Panc1 (cell line): ENCODE data around the gene METAP1. TPM values are rescaled to one million over a fixed set of nuclear protein-coding genes. Genes with fewer than 3 reads are reported as not detected.
"Not testable (repeated sequence)": the region's sequence is repeated elsewhere in the genome, so short reads cannot be mapped to it uniquely, and the experiment has no call there.

Experiments used
- ATAC-seq: fragments of 200-7000 bp; cut with Tn5 transposase; 2 replicates; pipeline ENCODE4 v1.9.1; 2020; ENCODE audit warnings: mild to moderate bottlenecking, moderate library complexity
- BruUV-seq: library from RNA; stranded (reverse); fragments of 400-500 nt; replicated peaks from 2 replicates; lab custom pipeline; 2021; lab: Mats Ljungman, UMichigan
- CTCF ChIA-PET: fragments of 300-600 bp; sonication (Branson Sonifier 250); formaldehyde crosslinking; loops from one replicate; lab custom pipeline; 2022; ENCODE audit warnings: antibody characterized with exemption; lab: Charles Lee
- POLR2A ChIA-PET: fragments of 300-600 bp; sonication (Branson Sonifier 250); formaldehyde crosslinking; loops from one replicate; lab custom pipeline; 2022; ENCODE audit warnings: antibody characterized with exemption; lab: Charles Lee
- DNase-seq: peaks from one replicate; pipeline ENCODE4 v3.0.0-alpha.2; 2010; ENCODE audit warnings: low read depth, low spot score
- H3K27ac ChIP-seq: 2 replicates; pipeline ENCODE4 v1.5.1; 2011; ENCODE audit warnings: mild to moderate bottlenecking, low read length, inconsistent platforms
- H3K27me3 ChIP-seq: fragments of 200-500 bp; sonication (Bioruptor generic); 2 replicates; pipeline ENCODE4 v1.6.0; 2014; ENCODE audit warnings: low read length, inconsistent platforms; ENCODE audit not compliant: control insufficient read depth, insufficient read depth
- H3K36me3 ChIP-seq: fragments of 200-500 bp; sonication (Bioruptor generic); 2 replicates; pipeline ENCODE4 v1.5.1; 2014; ENCODE audit warnings: inconsistent platforms, mild to moderate bottlenecking, low read length, moderate library complexity; ENCODE audit not compliant: control insufficient read depth, insufficient read depth
- H3K4me1 ChIP-seq: 2 replicates; pipeline ENCODE4 v1.5.1; 2011; ENCODE audit warnings: inconsistent platforms, mild to moderate bottlenecking, low read length, moderate library complexity; ENCODE audit not compliant: control insufficient read depth, insufficient read depth
- H3K4me3 ChIP-seq, 2 experiments: 2 replicates each; pipeline ENCODE4 v1.5.1; 2011 to 2012; ENCODE audit warnings: low read depth in 2 of 2, low read length in 2 of 2, mild to moderate bottlenecking in 2 of 2, inconsistent platforms in 1 of 2, moderate library complexity in 1 of 2
- H3K9me3 ChIP-seq: fragments of 200-500 bp; sonication (Bioruptor generic); 2 replicates; pipeline ENCODE4 v1.5.1; 2014; ENCODE audit warnings: low read depth, mild to moderate bottlenecking, inconsistent platforms, low read length, moderate library complexity; ENCODE audit not compliant: control insufficient read depth, insufficient read depth
- CTCF ChIP-seq: fragments of 450-650 bp; IDR thresholded peaks from 2 replicates; pipeline ENCODE4 v1.5.1; 2017; ENCODE audit warnings: mild to moderate bottlenecking
- POLR2AphosphoS5 ChIP-seq: IDR thresholded peaks from 2 replicates; pipeline ENCODE4 v1.6.1; 2012; ENCODE audit warnings: mild to moderate bottlenecking, low read depth, low read length, moderate library complexity
- REST ChIP-seq, 2 experiments: IDR thresholded peaks; 2 replicates each; pipeline ENCODE4 v1.6.1; 2011 to 2012; ENCODE audit warnings: low read depth in 2 of 2, control low read depth in 1 of 2, low read length in 1 of 2, mild to moderate bottlenecking in 1 of 2, moderate library complexity in 1 of 2; ENCODE audit not compliant: insufficient read depth in 1 of 2
- SIN3A ChIP-seq: IDR thresholded peaks from 2 replicates; pipeline ENCODE4 v1.6.1; 2012; ENCODE audit warnings: low read depth, mild to moderate bottlenecking, low read length, moderate library complexity, borderline replicate concordance; ENCODE audit not compliant: insufficient read depth
- TCF7L2 ChIP-seq: IDR thresholded peaks from 2 replicates; pipeline ENCODE4 v1.6.1; 2011; ENCODE audit warnings: mild to moderate bottlenecking, low read depth, low read length, inconsistent platforms
- in situ Hi-C: cut with HindIII; loops from 2 replicates; pipeline ENCODE4 v1.10.0; 2016; ENCODE audit warnings: low sequenced_read_pairs, low pct_unique_long_range_greater_than_20kb
- intact Hi-C: fragments of 100-400 bp; cut with micrococcal nuclease; formaldehyde crosslinking; loops from one replicate; pipeline ENCODE4 v1.10.0; 2022; ENCODE audit not compliant: unreplicated experiment
- microRNA-seq: library from miRNA; unstranded; fragments of <30 nt; microRNA quantifications from one replicate; pipeline ENCODE4 v1.1.0, GENCODE V29; 2020; ENCODE audit not compliant: unreplicated experiment
- total RNA-seq: library from RNA; stranded (reverse); gene quantifications from one replicate; pipeline ENCODE4 v1.2.1, GENCODE V29; 2021; ENCODE audit not compliant: unreplicated experiment

Gene METAP1
- total RNA-seq, 1 experiment from 2014 or later: 51.9 TPM

GRCh38 chr4:99103166-99103565 is 107.6 kb downstream of the METAP1 start:
- CTCF ChIA-PET: no interaction called here
- H3K27me3 ChIP-seq: no peaks in the 10 kb centered on the region
- in situ Hi-C loops: no loop called here
- no peaks in the 10 kb centered on the region for H3K36me3 ChIP-seq
- no peaks in the 10 kb centered on the region for H3K9me3 ChIP-seq
- no peak for ATAC-seq
- POLR2A ChIA-PET: no interaction called here
- no TSS peak for BruUV-seq
- H3K4me1 ChIP-seq: no peaks in the 10 kb centered on the region
- intact Hi-C loops: no loop called here
- no peak overlapping the region for H3K4me3 ChIP-seq
- TF ChIP-seq POLR2AphosphoS5 (no peak), TCF7L2 (no peak), SIN3A (no peak)
- no peak for DNase-seq
- no peak overlapping the region for H3K27ac ChIP-seq

- H3K9me3 ChIP-seq: no peaks in the 10 kb centered on the region
- TF ChIP-seq REST (IDR thresholded peaks at IDR 0.05; ENCODE audit: insufficient read depth in 1 of 2, low read depth in 2 of 2, low read length in 1 of 2) (no peak), TCF7L2 (no peak), CTCF (no peak), POLR2AphosphoS5 (no peak), SIN3A (no peak)
- in situ Hi-C loops: no loop called here
- intact Hi-C loops: no loop called here
- BruUV-seq: no TSS peak
- no peak overlapping the region for H3K27ac ChIP-seq
- no peaks in the 10 kb centered on the region for H3K4me1 ChIP-seq
- H3K4me3 ChIP-seq: no peak overlapping the region
- no peak for ATAC-seq
- H3K36me3 ChIP-seq: no peaks in the 10 kb centered on the region
- POLR2A ChIA-PET: no interaction called here
- CTCF ChIA-PET: no interaction called here
- H3K27me3 ChIP-seq: no peaks in the 10 kb centered on the region
- no peak for DNase-seq
Measured at GRCh38 chr4:99104153-99104552, 108.6 kb downstream of the METAP1 start.

DNA sequence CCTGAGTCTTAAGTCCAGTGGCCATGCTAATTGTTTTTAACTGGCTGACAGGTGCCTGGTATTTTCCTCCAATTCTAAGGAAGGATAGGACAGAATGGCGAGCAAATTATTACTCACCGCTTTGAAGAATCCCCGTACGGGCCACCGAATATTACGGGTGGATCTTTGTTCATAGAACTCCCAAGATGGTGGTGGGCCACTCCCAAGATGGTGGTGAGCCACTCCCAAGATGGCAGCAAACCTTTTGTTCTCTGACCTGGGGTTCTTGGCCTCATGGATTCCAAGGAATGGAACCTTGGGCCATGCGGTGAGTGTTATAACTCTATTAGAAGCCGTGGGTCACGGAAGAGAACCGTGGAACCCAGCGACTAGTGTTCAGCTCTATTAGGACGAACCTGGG is 113.8 kb downstream of the METAP1 start:
- CTCF ChIA-PET, ATAC-seq, H3K27me3 ChIP-seq, BruUV-seq, intact Hi-C loops, DNase-seq, H3K4me1 ChIP-seq, in situ Hi-C loops, H3K4me3 ChIP-seq, H3K9me3 ChIP-seq, H3K36me3 ChIP-seq, H3K27ac ChIP-seq, POLR2A ChIA-PET: not testable (repeated sequence)

Small RNA genes lying within 50 kb of the gene (microRNA-seq; reads per million reads assigned to microRNA genes)
- 2.5 reads per million for gene MIR3684

Other genes with a start within 250 kb of the METAP1 start
- 89.7 TPM for gene EIF4E, start 66.6 kb upstream of the METAP1 start, total RNA-seq
- gene ADH5, start 93.1 kb downstream of the METAP1 start, total RNA-seq: 117 TPM
- 0.10 TPM for gene ADH4, start 148.6 kb downstream of the METAP1 start, total RNA-seq
- 0.18 TPM for gene ADH6, start 223.5 kb downstream of the METAP1 start, total RNA-seq